Gastroesophageal sphincter (tissue), 3 donors: ENCODE data around the gene FABP1.

Experiments used
- EP300 ChIP-seq: sonication (generic); formaldehyde crosslinking; IDR thresholded peaks from one replicate; pipeline ENCODE4 v1.6.1; 2017; ENCODE audit warnings: antibody characterized with exemption, mild to moderate bottlenecking
- POLR2A ChIP-seq, 2 donors: fragments of 450-650 bp; IDR thresholded peaks; one replicate each; pipeline ENCODE4 v1.6.1; 2017; ENCODE audit warnings: antibody characterized with exemption in 2 of 2, mild to moderate bottlenecking in 2 of 2, moderate library complexity in 1 of 2
- POLR2AphosphoS5 ChIP-seq: sonication (generic); formaldehyde crosslinking; IDR thresholded peaks from one replicate; pipeline ENCODE4 v1.6.1; 2017; ENCODE audit warnings: antibody characterized with exemption
- TF ChIP-seq, protein P1 (sequence below), 4 experiments: fragments of 200-600 bp in 2 of 4; fragments of 450-650 bp in 2 of 4; sonication (generic) in 1 of 4; IDR thresholded peaks; one replicate each; pipeline ENCODE4 v1.5.1; 2017 to 2019; ENCODE audit warnings: antibody characterized with exemption in 4 of 4, mild to moderate bottlenecking in 2 of 4, moderate library complexity in 2 of 4

DNA sequence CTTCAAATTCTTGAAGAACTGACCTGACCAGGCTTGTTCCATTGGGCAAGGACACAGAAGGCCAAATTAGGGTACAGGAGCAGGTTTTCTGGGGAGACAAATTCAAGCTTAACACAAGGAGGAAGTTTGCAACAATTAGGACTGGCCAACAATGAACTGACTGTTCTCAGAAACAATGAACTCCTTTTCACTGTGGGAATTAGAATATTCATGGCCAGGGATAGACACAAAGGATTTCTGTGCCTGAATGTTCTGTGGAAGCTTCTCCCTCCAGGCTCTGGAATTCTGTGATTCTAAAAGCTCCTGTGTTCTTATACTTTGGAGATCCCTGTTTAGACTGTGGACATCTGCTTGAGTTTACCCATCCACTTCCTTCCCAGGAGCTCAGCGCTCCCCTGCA lies 45.1 kb downstream of the FABP1 start:
- TF ChIP-seq, protein P1, sequence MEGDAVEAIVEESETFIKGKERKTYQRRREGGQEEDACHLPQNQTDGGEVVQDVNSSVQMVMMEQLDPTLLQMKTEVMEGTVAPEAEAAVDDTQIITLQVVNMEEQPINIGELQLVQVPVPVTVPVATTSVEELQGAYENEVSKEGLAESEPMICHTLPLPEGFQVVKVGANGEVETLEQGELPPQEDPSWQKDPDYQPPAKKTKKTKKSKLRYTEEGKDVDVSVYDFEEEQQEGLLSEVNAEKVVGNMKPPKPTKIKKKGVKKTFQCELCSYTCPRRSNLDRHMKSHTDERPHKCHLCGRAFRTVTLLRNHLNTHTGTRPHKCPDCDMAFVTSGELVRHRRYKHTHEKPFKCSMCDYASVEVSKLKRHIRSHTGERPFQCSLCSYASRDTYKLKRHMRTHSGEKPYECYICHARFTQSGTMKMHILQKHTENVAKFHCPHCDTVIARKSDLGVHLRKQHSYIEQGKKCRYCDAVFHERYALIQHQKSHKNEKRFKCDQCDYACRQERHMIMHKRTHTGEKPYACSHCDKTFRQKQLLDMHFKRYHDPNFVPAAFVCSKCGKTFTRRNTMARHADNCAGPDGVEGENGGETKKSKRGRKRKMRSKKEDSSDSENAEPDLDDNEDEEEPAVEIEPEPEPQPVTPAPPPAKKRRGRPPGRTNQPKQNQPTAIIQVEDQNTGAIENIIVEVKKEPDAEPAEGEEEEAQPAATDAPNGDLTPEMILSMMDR (IDR thresholded peaks at IDR 0.05) = no peak
- TF ChIP-seq POLR2A (IDR thresholded peaks at IDR 0.05) (no peak), EP300 (no peak), POLR2AphosphoS5 (no peak)
